Stomach (tissue), 9 donors: ENCODE measurements around the gene LAMB1. TPM values are rescaled to one million over a fixed set of nuclear protein-coding genes. Genes with fewer than 3 reads are reported as not detected.

Experiments
- DNase-seq, 2 donors: peaks; one replicate each; pipeline versions ENCODE4 v3.0.0 to v3.0.0-alpha.2; 2013 to 2019
- H3K27ac ChIP-seq, 5 donors: fragments of 200-600 bp in 4 of 5; sonication (generic) in 4 of 5; one replicate each; pipeline ENCODE4 v1.5.1; 2013 to 2019; ENCODE audit warnings: mild to moderate bottlenecking in 1 of 5, moderate library complexity in 1 of 5
- H3K27me3 ChIP-seq, 3 donors: fragments of 200-600 bp; sonication (generic); one replicate each; pipeline ENCODE4 v1.5.1; 2017 to 2019; ENCODE audit warnings: mixed run types in 1 of 3
- H3K36me3 ChIP-seq, 4 donors: fragments of 200-600 bp; sonication (generic); 1 replicate in 3 of 4; 2 replicates in 1 of 4; pipeline ENCODE4 v1.5.1; 2016 to 2019
- H3K4me1 ChIP-seq, 4 donors: fragments of 200-600 bp; sonication (generic); one replicate each; pipeline ENCODE4 v1.5.1; 2016 to 2019
- H3K4me3 ChIP-seq, 4 donors: fragments of 200-600 bp; sonication (generic) in 3 of 4; one replicate each; pipeline ENCODE4 v1.5.1; 2016 to 2019; ENCODE audit warnings: mild to moderate bottlenecking in 1 of 4
- H3K9me3 ChIP-seq, 4 donors: fragments of 200-600 bp; sonication (generic); one replicate each; pipeline ENCODE4 v1.5.1; 2016 to 2019
- CTCF ChIP-seq, 7 experiments: fragments of 450-650 bp in 4 of 7; fragments of 200-600 bp in 3 of 7; sonication (generic) in 3 of 7; IDR thresholded peaks; one replicate each; pipeline ENCODE4 v1.5.1; 2016 to 2019; ENCODE audit warnings: antibody characterized with exemption in 7 of 7, control low read depth in 2 of 7, mild to moderate bottlenecking in 1 of 7
- EP300 ChIP-seq: sonication (generic); formaldehyde crosslinking; IDR thresholded peaks from one replicate; pipeline ENCODE4 v1.6.1; 2017; ENCODE audit warnings: antibody characterized with exemption
- POLR2A ChIP-seq, 4 donors: fragments of 450-650 bp; IDR thresholded peaks; one replicate each; pipeline ENCODE4 v1.6.1; 2016; ENCODE audit warnings: antibody characterized with exemption in 4 of 4, control low read depth in 2 of 4, mild to moderate bottlenecking in 1 of 4, moderate library complexity in 1 of 4
- POLR2AphosphoS5 ChIP-seq, 3 donors: sonication (generic); formaldehyde crosslinking; IDR thresholded peaks; one replicate each; pipeline ENCODE4 v1.6.1; 2016; ENCODE audit warnings: antibody characterized with exemption in 3 of 3
- WGBS, 5 donors: extraction: QIAGEN DNeasy Blood & Tissue Kit in 3 of 5; methylation state at CpG; one replicate each; pipeline versions ENCODE4 v1.1.5 to v1.1.7; 2013 to 2018; 5-methylcytosine and 5-hydroxymethylcytosine counted together
- intact Hi-C: fragments of 100-400 bp; cut with DNase I; formaldehyde crosslinking; loops from one replicate; pipeline ENCODE4 v1.15.1; 2023; ENCODE audit warnings: low total_unique reads
- polyA plus RNA-seq, 3 donors: library from polyadenylated mRNA; stranded (reverse); fragments of 200-250 nt; gene quantifications; one replicate each; pipeline ENCODE4 v1.2.3, GENCODE V29; 2013
- total RNA-seq, 5 donors: library from RNA; depleted of rRNA; stranded (reverse); fragments of >200 nt; gene quantifications; one replicate each; pipeline versions ENCODE4 v1.1.0 to v1.2.3, GENCODE V29; 2014 to 2016
- donor health status: healthy with polysubstance abuse.
- donor health status: Bipolar disorder and iron deficiency.
- donor health status: healthy.

The LAMB1 gene
- total and polyA plus RNA-seq, 8 donors, result 50.0 to 399 (median 111) TPM

- TF ChIP-seq POLR2A (IDR thresholded peaks at IDR 0.05) (no peak), POLR2AphosphoS5 (IDR thresholded peaks at IDR 0.05) (no peak), EP300 (no peak), CTCF (IDR thresholded peaks at IDR 0.05) (no peak)
- intact Hi-C loops, result no loop called here
- H3K9me3 ChIP-seq, result no peaks in the 10 kb centered on the region
- H3K4me1 ChIP-seq, result peaks cover 12 to 47% (median 20%) of the 10 kb centered on the region in 4 donors
- H3K27me3 ChIP-seq, result no peaks in the 10 kb centered on the region
- peaks cover 10 to 51% (median 38%) of the 10 kb centered on the region in 4 donors for H3K36me3 ChIP-seq
- WGBS, 5 donors, result 26 to 56% (median 41%) methylated on average over 4 of the region's 4 CpGs
- DNase-seq, result no peak
- peak overlapping the region in 1 of 5 donors; percentile 49 for H3K27ac ChIP-seq
- no peak overlapping the region for H3K4me3 ChIP-seq
Observed at GRCh38 chr7:107967420-107967819, 35.5 kb downstream of the LAMB1 start.

GRCh38 chr7:107966711-107967110, 36.2 kb downstream of the LAMB1 start:
- H3K36me3 ChIP-seq, result peaks cover 14 to 58% (median 45%) of the 10 kb centered on the region in 4 donors
- no peaks in the 10 kb centered on the region for H3K9me3 ChIP-seq
- no peak for TF ChIP-seq POLR2A (IDR thresholded peaks at IDR 0.05)
- TF ChIP-seq EP300, result no peak
- TF ChIP-seq CTCF (IDR thresholded peaks at IDR 0.05), result no peak
- TF ChIP-seq POLR2AphosphoS5 (IDR thresholded peaks at IDR 0.05), result no peak
- peak overlapping the region in 4 of 5 donors; percentile 10 to 49 (median 20) for H3K27ac ChIP-seq
- DNase-seq, result no peak
- H3K27me3 ChIP-seq, result no peaks in the 10 kb centered on the region
- no peak overlapping the region for H3K4me3 ChIP-seq
- intact Hi-C loops, result no loop called here
- H3K4me1 ChIP-seq, result peaks cover 12 to 47% (median 18%) of the 10 kb centered on the region in 4 donors
- 60 to 88% (median 74%) methylated on average over 4 of the region's 4 CpGs for WGBS, 5 donors

GRCh38 chr7:107964510-107964909, 38.5 kb downstream of the LAMB1 start:
- no peak overlapping the region for H3K27ac ChIP-seq
- intact Hi-C loops, result no loop called here
- TF ChIP-seq POLR2AphosphoS5 (IDR thresholded peaks at IDR 0.05) (no peak), EP300 (no peak), CTCF (IDR thresholded peaks at IDR 0.05) (no peak), POLR2A (IDR thresholded peaks at IDR 0.05) (no peak)
- H3K36me3 ChIP-seq, result peaks cover 15 to 72% (median 67%) of the 10 kb centered on the region in 4 donors
- no peaks in the 10 kb centered on the region for H3K27me3 ChIP-seq
- no peak for DNase-seq
- WGBS, 5 donors, result 95 to 97% (median 97%) methylated on average over 11 of the region's 11 CpGs
- peaks cover 12 to 40% (median 22%) of the 10 kb centered on the region in 4 donors for H3K4me1 ChIP-seq
- no peak overlapping the region for H3K4me3 ChIP-seq
- no peaks in the 10 kb centered on the region for H3K9me3 ChIP-seq

GRCh38 chr7:107962817-107963216, 40.1 kb downstream of the LAMB1 start:
- Histone ChIP-seq H3K4me1 (peaks cover 10 to 53% (median 25%) of the 10 kb centered on the region in 4 donors), H3K27ac (no peak overlapping the region), H3K36me3 (peaks cover 21 to 76% (median 71%) of the 10 kb centered on the region in 4 donors), H3K4me3 (no peak overlapping the region), H3K27me3 (no peaks in the 10 kb centered on the region), H3K9me3 (no peaks in the 10 kb centered on the region)
- no peak for DNase-seq
- intact Hi-C loops, result no loop called here
- 93 to 97% (median 95%) methylated on average over 9 of the region's 9 CpGs for WGBS, 5 donors
- no peak for TF ChIP-seq POLR2AphosphoS5 (IDR thresholded peaks at IDR 0.05)
- TF ChIP-seq EP300, result no peak
- no peak for TF ChIP-seq CTCF (IDR thresholded peaks at IDR 0.05)
- TF ChIP-seq POLR2A (IDR thresholded peaks at IDR 0.05), result no peak
